Activated T-cell treated with anti-CD3 and anti-CD28 coated beads, Interleukin-2, amount 50 U/mL, for 4 hours (primary cell): ENCODE results near the gene IFIT5. TPM values are rescaled to one million over a fixed set of nuclear protein-coding genes. Genes with fewer than 3 reads are reported as not detected.

Source experiments
- ATAC-seq, 2 donors: fragments of 200-7000 bp; cut with Tn5 transposase; one replicate each; pipeline ENCODE4 v1.10.0; 2021
- DNase-seq: peaks from one replicate; pipeline ENCODE4 v3.0.0-alpha.2; 2020
- H3K27me3 Mint-ChIP-seq: one replicate; pipeline ENCODE4 v1.8.0; 2021; ENCODE audit warnings: low read depth, mixed read lengths
- H3K36me3 Mint-ChIP-seq: one replicate; pipeline ENCODE4 v1.8.0; 2022; ENCODE audit warnings: mixed read lengths; ENCODE audit not compliant: insufficient read depth
- H3K4me1 Mint-ChIP-seq: one replicate; pipeline ENCODE4 v1.8.0; 2021; ENCODE audit warnings: low read depth, mixed read lengths
- H3K4me3 Mint-ChIP-seq: one replicate; pipeline ENCODE4 v1.8.0; 2021; ENCODE audit warnings: mild to moderate bottlenecking, moderate library complexity, mixed read lengths
- H3K9me3 Mint-ChIP-seq: one replicate; pipeline ENCODE4 v1.8.0; 2021; ENCODE audit warnings: mixed read lengths
- total RNA-seq, 3 donors: library from RNA; stranded (reverse); gene quantifications; one replicate each; pipeline ENCODE4 v1.2.1, GENCODE V29; 2021

IFIT5 gene, protein sequence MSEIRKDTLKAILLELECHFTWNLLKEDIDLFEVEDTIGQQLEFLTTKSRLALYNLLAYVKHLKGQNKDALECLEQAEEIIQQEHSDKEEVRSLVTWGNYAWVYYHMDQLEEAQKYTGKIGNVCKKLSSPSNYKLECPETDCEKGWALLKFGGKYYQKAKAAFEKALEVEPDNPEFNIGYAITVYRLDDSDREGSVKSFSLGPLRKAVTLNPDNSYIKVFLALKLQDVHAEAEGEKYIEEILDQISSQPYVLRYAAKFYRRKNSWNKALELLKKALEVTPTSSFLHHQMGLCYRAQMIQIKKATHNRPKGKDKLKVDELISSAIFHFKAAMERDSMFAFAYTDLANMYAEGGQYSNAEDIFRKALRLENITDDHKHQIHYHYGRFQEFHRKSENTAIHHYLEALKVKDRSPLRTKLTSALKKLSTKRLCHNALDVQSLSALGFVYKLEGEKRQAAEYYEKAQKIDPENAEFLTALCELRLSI
- total RNA-seq = 10 to 100 TPM in 2 of 3 donors, 1 to 10 TPM in 1; 7.8 to 11.9 (median 10.7) TPM

DNA sequence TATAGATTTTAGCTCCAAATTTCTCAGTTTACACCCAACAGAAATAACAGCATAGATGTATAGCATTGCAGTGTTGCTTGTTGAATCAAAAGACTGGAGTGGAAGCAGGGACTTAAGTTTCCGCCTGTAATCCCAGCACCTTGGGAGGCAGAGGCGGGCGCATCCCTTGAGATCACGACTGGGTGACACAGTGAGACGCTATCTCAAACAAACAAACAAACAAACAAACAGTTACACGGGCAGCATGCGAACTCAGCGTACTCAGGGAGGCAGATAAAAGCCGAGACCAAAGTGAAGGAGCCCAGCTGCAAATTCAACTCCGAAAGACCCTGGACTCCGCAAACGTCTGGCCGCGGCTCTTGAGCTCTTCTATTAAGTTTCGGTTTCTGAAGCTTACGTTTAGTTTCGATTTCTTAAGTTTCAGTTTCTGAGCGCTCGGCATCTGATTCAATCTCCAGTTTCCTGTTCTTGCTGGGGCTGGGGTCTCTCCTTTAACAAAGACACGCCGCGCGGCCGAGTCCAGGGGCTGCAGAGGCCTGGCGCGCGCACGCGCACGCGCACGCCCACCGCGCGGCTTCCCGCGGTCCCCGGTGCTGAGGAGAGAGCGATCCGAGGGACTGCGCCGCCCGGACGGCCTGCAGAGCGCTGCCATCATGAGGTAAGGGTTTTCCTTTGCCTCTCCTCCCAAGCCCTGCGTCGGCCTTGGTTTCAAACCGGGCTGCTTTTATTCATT is at the start of gene IFIT5:
TSS of gene IFIT5 (plus strand) at position 423 of the 733 bp plus-strand sequence. CDS start at position 654, 231 bp downstream.
- Mint-ChIP-seq H3K9me3 (no peaks in the 10 kb centered on the region), H3K36me3 (peaks cover 13% of the 10 kb centered on the region), H3K4me3 (peak within 1 kb of the TSS; percentile 96), H3K4me1 (peaks cover 59% of the 10 kb centered on the region), H3K27me3 (no peaks in the 10 kb centered on the region)
- ATAC-seq = peak; percentile 78 to 80
- peak; percentile 44 for DNase-seq

DNA sequence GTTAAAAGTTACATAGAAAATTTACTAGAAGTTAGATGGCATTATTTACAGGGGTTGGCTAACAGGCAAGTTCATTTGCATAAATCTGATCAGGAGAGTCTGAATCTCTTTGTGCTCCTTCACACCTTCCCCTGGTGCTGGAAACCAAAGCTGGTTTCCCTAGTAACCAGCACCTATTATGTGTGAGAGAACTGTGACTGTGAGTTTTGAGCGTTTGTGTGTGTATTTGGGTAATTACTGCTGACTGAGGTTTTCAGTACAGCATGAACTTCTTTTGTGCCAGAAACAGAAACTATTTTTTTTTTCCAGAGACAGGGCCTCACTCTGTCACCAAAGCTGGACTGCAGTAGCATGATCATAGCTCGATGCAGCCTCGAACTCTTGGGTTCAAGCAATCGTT is 46.8 kb upstream of the IFIT5 start:
- no peak for DNase-seq
- H3K9me3 Mint-ChIP-seq = no peaks in the 10 kb centered on the region
- H3K4me3 Mint-ChIP-seq = no peak overlapping the region
- no peaks in the 10 kb centered on the region for H3K36me3 Mint-ChIP-seq
- H3K4me1 Mint-ChIP-seq = peaks cover 28% of the 10 kb centered on the region
- H3K27me3 Mint-ChIP-seq = peaks cover 2% of the 10 kb centered on the region
- ATAC-seq = peak; percentile 37 to 43

DNA sequence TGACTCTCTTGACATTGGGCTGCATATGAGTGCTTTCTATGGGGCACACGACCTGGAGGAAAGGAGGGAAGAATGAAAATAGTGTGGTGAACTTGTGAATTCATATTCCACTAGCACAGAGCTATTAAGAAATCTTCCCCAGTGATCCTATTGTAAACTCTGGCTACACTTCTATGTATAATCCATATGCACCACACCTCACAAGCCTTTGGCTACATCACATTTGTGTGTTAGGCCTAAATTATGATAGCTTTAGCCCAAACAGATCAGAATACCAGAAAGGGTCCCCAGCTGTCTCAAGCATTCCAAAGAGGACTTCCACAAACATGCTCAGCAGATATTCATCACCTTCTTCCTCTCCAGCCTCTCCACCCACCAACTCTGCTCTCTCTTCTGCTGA is 46.2 kb upstream of the IFIT5 start:
- no peak overlapping the region for H3K4me3 Mint-ChIP-seq
- H3K36me3 Mint-ChIP-seq = no peaks in the 10 kb centered on the region
- DNase-seq (no peak), ATAC-seq (no peak)
- peaks cover 2% of the 10 kb centered on the region for H3K27me3 Mint-ChIP-seq
- H3K4me1 Mint-ChIP-seq = peaks cover 25% of the 10 kb centered on the region
- H3K9me3 Mint-ChIP-seq = no peaks in the 10 kb centered on the region

DNA sequence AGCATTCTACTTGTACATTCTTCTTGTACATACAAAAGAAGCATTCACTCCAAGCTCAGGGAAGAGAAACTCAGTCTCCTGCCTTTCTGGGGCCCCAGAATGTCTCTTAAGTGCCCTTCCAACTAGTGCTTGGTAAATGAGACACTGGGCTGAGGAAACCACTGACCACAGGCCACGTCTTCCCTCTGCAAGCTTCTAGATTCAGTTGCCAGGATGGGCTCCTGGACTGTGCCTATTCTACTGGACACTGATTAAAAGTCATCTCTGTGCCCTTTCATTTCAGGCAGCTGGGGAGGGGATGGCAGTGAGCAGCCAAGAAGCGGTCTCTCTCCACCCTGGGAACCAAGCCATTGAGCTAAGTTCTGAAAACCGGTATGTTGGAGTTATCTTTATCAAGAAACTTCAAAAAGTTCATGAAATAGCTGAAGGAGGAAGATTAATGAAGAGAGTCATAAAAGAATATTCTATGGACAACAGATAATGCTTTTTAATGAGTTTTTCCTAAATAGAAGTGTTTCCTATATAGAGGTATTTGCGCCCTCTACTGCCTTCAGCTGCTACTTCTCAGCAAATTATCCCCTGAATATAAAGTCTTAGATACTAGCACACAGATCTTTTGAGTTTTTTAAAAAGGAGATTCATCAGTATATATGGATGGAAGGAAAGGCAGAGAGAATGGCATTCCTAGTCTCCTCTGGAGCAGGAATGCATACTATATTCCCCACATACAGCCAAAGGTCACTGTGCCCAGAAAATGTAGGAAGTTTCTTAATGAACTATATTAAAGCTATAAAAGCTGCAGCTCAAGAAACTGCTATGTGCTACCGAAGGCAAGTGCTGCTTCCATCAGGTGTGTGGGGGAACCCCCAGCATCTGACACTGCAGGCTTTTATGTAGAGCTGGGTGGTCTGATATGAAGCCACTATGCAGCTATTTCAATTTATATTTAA is 44.9 kb upstream of the IFIT5 start:
- Mint-ChIP-seq H3K9me3 (no peaks in the 10 kb centered on the region), H3K27me3 (peaks cover 2% of the 10 kb centered on the region), H3K4me3 (no peak overlapping the region), H3K4me1 (peaks cover 16% of the 10 kb centered on the region), H3K36me3 (no peaks in the 10 kb centered on the region)
- no peak for ATAC-seq
- peak; percentile 9 for DNase-seq

DNA sequence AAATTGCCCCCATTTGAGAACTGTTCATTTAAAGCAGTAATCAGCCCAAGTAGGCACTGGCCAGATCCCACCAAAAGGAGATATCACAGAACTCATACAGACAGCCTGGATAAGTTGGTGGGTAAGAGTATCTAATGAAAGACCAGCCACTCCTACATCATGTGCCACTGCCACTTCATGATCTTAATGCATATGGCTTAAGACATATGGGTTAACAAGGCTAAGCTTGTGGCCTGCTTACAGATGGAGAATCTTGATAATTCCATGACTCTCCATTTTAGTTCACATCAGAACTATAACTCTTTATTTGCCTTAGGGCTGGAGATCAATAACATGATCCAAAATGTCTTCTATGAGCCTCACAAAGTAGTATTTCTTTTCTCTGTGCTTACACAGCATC is 43.3 kb upstream of the IFIT5 start:
- Mint-ChIP-seq H3K27me3 (peaks cover 2% of the 10 kb centered on the region), H3K9me3 (no peaks in the 10 kb centered on the region), H3K4me1 (peaks cover 11% of the 10 kb centered on the region), H3K4me3 (no peak overlapping the region), H3K36me3 (no peaks in the 10 kb centered on the region)
- no peak for ATAC-seq
- no peak for DNase-seq

DNA sequence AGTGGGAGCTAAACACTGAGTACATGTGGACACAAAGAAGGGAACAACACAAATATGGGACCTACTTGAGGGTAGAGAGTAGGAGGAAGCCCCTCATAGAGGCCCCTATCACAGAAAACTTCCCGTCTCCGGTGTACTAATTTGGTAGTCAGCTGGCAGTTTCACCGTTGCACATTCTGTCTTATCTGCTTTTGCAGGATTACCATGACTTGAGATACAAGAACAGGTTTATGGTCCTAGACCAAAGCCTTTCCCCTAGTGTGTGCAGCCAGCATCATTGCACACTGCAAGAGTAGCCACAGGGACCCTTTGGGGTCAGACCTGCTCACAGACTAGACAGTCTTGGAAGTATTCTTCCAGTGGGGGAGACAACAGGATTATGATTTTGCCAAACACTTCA is 42.4 kb upstream of the IFIT5 start:
- ATAC-seq (no peak), DNase-seq (no peak)
- H3K4me1 Mint-ChIP-seq = peaks cover 11% of the 10 kb centered on the region
- H3K9me3 Mint-ChIP-seq = no peaks in the 10 kb centered on the region
- H3K36me3 Mint-ChIP-seq = no peaks in the 10 kb centered on the region
- no peak overlapping the region for H3K4me3 Mint-ChIP-seq
- peaks cover 2% of the 10 kb centered on the region for H3K27me3 Mint-ChIP-seq

DNA sequence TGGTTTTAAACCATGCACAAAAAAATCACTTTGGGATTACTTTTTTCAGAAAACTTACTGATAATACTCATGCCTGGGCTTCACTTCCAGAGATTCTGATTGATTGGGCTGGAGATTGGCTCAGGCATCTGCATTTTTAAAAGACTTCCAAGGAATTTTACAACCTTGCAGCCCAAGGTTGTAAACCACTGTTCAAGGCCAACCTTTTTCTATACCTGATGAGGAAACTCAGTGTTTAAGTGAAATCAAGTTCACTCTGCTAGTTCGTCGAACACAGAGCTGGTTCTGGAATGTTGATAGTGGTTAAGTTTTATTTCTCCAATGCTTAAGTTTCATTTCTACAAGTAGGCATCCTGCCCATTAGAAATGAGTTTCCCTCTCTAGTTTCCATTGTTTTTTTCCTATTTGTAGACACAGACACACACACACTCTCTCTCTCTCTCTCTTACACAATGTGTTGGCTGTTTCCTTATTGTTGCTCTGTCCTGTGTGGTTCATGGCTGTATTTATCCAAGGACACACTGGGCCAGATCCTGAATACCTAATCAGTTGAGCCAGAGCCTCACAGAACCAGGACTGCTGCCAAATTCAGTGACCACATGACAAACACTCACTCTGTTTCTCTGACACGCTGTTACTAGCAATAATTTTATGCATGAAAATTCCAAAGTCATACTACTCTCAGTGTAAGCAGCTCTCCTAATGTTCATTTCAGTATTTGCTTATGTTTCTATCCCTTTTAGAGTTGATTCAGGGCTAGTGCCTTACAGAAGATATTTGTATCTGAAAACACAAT is 40.3 kb upstream of the IFIT5 start:
- DNase-seq (no peak), ATAC-seq (no peak)
- Mint-ChIP-seq H3K27me3 (peaks cover 2% of the 10 kb centered on the region), H3K9me3 (no peaks in the 10 kb centered on the region), H3K36me3 (no peaks in the 10 kb centered on the region), H3K4me1 (no peaks in the 10 kb centered on the region), H3K4me3 (no peak overlapping the region)

DNA sequence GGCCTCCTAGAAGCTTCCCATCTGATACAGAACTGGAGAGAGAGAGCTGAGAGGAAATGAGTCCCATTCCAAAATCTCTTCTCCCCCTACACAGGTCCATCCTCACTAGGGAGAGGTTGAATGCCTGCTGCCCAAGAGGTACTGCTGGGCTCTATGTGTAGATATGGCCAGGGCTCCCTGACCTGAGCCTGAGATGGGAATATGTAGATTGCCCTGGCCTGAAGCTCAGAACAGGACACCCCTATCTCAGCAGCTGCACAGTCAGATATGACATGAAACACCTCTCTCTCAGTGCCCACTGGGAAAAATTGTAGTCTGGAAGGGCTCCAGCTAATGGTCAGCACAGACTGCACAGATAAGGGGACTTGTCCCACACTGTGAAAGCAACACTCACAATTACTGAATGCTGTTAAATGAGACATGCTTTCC is 39.6 kb upstream of the IFIT5 start:
- Mint-ChIP-seq H3K9me3 (no peaks in the 10 kb centered on the region), H3K4me3 (no peak overlapping the region), H3K36me3 (no peaks in the 10 kb centered on the region), H3K27me3 (peaks cover 2% of the 10 kb centered on the region), H3K4me1 (no peaks in the 10 kb centered on the region)
- DNase-seq = no peak
- ATAC-seq = no peak

DNA sequence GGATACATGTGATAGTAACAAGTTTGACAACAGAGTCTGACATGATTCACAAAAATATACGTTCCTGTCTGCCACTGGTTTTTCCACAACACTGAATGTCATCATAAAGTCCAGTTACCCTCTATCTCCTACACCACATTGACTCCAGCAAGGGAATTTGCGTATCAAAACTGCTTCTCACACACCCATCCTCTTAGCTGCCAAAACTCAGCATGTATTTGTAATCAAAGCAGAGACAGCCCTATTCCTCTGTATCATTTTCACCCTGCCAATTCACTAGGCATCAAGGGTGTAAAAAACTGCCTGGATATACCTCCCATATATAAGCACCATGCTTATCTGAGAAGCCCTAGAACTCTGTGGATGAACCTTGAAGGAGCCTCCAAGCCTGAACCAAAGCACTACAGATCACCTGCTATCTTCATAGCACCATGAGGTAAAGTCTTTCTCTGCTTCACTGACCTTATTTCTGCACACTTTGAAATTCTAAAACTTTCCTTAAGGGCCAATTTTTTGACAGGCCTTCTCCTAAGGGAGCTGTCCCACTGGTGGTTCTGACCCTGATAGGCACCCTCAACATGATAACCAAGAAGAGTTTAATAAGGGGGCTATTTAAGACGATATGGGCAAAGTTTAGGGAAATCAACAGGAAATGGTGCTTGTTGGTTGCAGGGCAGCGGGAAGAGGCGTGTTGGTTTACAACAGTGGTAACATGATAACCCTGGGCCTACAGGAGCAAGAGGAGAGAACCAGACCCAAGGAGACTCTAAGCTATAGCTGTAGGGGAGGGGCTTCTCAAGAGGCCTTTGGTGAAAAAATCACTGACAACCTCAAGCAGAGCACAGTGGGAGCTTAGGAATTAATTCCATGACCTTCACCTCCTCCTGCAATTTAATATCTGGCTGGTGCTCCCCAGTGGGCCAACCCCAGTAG is 36.4 kb upstream of the IFIT5 start, which contains the start of gene IFIT1B:
TSS of gene IFIT1B (plus strand) at position 352 of the 933 bp plus-strand sequence. CDS start at position 432, 80 bp downstream.
- ATAC-seq (no peak), DNase-seq (no peak)
- no peaks in the 10 kb centered on the region for H3K9me3 Mint-ChIP-seq
- no peaks in the 10 kb centered on the region for H3K27me3 Mint-ChIP-seq
- no peaks in the 10 kb centered on the region for H3K36me3 Mint-ChIP-seq
- no peak within 1 kb of the TSS for H3K4me3 Mint-ChIP-seq
- peaks cover 2% of the 10 kb centered on the region for H3K4me1 Mint-ChIP-seq

DNA sequence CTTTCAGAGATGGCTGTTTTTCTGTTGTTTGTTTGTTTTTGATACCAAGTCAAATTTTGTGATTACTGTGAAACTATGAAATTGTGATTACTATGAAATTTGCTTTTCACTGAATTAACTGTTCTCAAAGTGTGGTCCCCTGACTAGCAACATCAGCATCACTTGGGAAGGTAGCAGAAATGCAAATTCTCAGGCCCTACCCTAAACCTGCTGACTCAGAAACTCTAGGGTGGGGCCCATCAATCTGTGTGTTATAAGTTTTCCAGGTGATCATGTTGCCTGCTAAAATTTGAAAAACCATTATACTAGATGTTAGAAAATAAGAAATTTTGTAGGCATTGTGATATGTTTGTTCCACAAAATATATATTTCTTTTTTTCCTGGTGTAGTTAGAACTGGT is 35.3 kb upstream of the IFIT5 start:
- Mint-ChIP-seq H3K4me3 (no peak overlapping the region), H3K9me3 (no peaks in the 10 kb centered on the region), H3K4me1 (peaks cover 2% of the 10 kb centered on the region), H3K36me3 (no peaks in the 10 kb centered on the region), H3K27me3 (no peaks in the 10 kb centered on the region)
- no peak for ATAC-seq
- no peak for DNase-seq

DNA sequence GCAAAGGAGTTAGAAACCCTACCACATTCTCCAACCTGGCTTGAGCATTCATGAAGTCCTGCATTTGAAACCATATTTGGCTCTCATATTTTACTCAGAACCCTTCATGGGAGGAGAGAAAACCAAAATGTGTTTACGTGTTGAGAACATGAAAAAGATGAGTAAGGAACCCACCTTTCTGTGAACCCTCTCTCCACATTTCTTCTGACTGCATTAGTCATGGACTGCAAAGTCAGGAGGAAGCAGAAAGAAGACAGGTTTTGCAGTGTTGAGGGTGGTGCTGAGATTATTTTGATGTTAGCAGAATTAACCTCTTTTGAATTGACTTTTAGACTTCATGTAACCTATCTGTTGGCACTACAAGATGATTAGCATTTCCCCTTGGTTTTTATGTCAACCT is 31.6 kb upstream of the IFIT5 start:
- Mint-ChIP-seq H3K9me3 (no peaks in the 10 kb centered on the region), H3K4me1 (peaks cover 2% of the 10 kb centered on the region), H3K27me3 (no peaks in the 10 kb centered on the region), H3K4me3 (no peak overlapping the region), H3K36me3 (no peaks in the 10 kb centered on the region)
- peak; percentile 65 to 71 for ATAC-seq
- DNase-seq = no peak

DNA sequence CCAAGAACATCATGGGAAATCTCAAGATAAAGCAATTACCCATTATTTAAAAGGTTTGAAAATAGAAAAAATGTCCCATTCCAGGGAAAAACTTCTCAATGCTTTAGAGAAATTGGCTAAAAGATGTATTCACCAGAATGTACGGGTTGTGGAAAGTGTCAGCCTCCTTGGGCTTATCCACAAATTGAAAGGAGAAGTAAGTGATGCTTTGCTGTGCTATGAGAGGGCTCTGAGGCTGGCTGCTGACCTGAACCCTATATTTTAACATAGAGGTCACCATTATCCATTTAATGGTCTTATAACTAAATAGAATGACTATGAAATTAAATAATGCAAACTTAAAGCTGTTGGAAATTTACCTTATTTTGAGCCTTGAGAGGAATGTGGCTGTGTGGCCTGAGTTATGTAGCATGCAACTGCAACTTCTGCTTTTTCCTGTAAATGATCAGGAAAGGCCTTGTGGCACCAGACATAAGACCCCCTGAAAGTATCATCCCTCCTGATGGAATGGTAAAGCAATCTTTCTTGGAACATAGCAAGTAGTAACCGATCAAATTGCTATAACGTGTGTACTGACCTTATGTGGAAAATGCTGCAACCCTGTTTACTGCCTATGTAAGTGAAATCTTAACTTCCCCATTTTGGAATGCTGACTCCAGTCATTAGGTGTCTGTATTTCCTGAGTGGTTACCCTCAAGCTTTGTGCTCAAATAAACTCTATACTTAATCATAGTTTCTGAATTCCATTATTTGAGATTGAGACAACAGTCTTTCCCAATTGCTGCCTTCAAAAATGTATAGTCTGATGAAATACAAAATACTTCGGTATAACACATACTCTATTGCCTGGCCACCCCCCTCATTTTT is 29.7 kb upstream of the IFIT5 start:
- Mint-ChIP-seq H3K36me3 (no peaks in the 10 kb centered on the region), H3K4me1 (peaks cover 2% of the 10 kb centered on the region), H3K9me3 (no peaks in the 10 kb centered on the region), H3K27me3 (no peaks in the 10 kb centered on the region), H3K4me3 (no peak overlapping the region)
- no peak for ATAC-seq
- DNase-seq = no peak
